Cardiac muscle cell (in vitro differentiated cells and primary cell): ENCODE results near the gene ODC1. TPM values are rescaled to one million over a fixed set of nuclear protein-coding genes. Genes with fewer than 3 reads are reported as not detected.
A peak's percentile ranks its signal among the peaks of the same experiment; 100 is the strongest.
"Not testable (repeated sequence)": the region's sequence is repeated elsewhere in the genome, so short reads cannot be mapped to it uniquely, and the experiment has no call there.

Source experiments
- DNase-seq, 2 donors: peaks; one replicate each; pipeline versions ENCODE4 v3.0.0 to v3.0.0-alpha.2; 2010 to 2017; ENCODE audit warnings: low read depth in 1 of 2, low spot score in 1 of 2
- H3K27ac ChIP-seq: fragments of 200-600 bp; sonication (generic); 2 replicates; pipeline ENCODE4 v1.5.1; 2016
- H3K27me3 ChIP-seq: fragments of 200-600 bp; sonication (generic); 2 replicates; pipeline ENCODE4 v1.6.0; 2016; ENCODE audit warnings: control low read depth
- H3K36me3 ChIP-seq: fragments of 200-600 bp; sonication (generic); 2 replicates; pipeline ENCODE4 v1.5.1; 2016; ENCODE audit warnings: control low read depth
- H3K4me1 ChIP-seq: fragments of 200-600 bp; sonication (generic); 2 replicates; pipeline ENCODE4 v1.8.1; 2017; ENCODE audit warnings: low read depth, mild to moderate bottlenecking, mixed run types
- H3K4me3 ChIP-seq: fragments of 200-600 bp; sonication (generic); 2 replicates; pipeline ENCODE4 v1.5.1; 2016; ENCODE audit warnings: mild to moderate bottlenecking
- H3K9me3 ChIP-seq: fragments of 200-600 bp; sonication (generic); 2 replicates; pipeline ENCODE4 v1.5.1; 2017; ENCODE audit warnings: low read depth, mild to moderate bottlenecking, control low read depth
- polyA plus RNA-seq: library from polyadenylated mRNA; unstranded; fragments of >200 nt; fragmentation: Nextera tagmentation; extraction: Ambion mirVana; gene quantifications from 2 replicates; pipeline ENCODE4 v1.2.1, GENCODE V29; 2016
- total RNA-seq: library from RNA; depleted of rRNA; stranded (reverse); fragments of >200 nt; gene quantifications from 2 replicates; pipeline ENCODE4 v1.2.3, GENCODE V29; 2016
- TF ChIP-seq, protein P1 (sequence below): IDR thresholded peaks from 2 replicates; pipeline ENCODE4 v1.5.1; 2012; ENCODE audit warnings: low read depth, mild to moderate bottlenecking, low read length

The ODC1 gene
- total and polyA plus RNA-seq, 2 experiments from 2014 or later: 117 to 129 TPM

DNA sequence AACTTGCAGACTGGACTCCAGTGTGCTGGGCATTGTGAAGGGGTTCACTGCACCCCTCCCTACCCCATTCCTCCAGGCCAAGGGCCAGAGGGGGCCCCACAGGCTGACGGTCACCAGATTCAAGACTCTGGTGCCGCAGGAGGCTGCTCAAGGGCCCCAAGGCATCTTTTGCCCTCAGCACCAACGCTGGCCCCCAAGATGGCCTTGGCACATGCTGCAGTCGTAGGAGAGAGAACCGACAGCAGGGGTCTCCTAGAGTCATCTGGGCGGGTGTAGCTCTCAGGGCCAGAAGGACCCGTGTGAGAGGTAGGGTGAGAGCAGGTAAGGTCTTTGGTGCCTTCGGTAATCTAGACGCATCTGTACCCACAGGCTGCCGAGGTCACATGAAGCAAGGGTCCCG, 18.7 kb upstream of the ODC1 start:
- Histone ChIP-seq H3K27me3 (no peaks in the 10 kb centered on the region), H3K36me3 (no peaks in the 10 kb centered on the region), H3K9me3 (no peaks in the 10 kb centered on the region), H3K4me3 (no peak overlapping the region), H3K4me1 (peaks cover 3% of the 10 kb centered on the region), H3K27ac (no peak overlapping the region)
- no peak for DNase-seq
- TF ChIP-seq, protein P1, sequence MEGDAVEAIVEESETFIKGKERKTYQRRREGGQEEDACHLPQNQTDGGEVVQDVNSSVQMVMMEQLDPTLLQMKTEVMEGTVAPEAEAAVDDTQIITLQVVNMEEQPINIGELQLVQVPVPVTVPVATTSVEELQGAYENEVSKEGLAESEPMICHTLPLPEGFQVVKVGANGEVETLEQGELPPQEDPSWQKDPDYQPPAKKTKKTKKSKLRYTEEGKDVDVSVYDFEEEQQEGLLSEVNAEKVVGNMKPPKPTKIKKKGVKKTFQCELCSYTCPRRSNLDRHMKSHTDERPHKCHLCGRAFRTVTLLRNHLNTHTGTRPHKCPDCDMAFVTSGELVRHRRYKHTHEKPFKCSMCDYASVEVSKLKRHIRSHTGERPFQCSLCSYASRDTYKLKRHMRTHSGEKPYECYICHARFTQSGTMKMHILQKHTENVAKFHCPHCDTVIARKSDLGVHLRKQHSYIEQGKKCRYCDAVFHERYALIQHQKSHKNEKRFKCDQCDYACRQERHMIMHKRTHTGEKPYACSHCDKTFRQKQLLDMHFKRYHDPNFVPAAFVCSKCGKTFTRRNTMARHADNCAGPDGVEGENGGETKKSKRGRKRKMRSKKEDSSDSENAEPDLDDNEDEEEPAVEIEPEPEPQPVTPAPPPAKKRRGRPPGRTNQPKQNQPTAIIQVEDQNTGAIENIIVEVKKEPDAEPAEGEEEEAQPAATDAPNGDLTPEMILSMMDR: no peak

DNA sequence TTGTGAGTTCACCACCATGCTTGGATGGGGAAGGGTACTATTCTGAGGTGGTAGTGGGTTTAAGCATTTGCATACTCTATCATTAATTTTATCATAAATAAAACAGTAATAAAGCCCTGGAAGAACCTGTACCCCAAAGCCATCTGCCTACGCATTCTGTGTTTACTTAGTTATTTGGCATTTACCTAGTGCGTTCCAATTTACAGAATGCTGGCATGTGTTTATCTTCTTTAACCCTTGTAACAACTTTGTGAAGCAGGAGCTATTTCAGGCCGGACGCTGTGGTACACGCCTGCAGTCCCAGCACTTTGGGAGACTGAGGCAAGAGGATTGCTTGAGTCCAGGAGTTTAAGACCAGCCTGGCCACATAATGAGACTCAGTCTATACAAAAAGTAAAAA, 17.8 kb upstream of the ODC1 start:
- H3K27me3 ChIP-seq: no peaks in the 10 kb centered on the region
- H3K9me3 ChIP-seq: no peaks in the 10 kb centered on the region
- no peak overlapping the region for H3K27ac ChIP-seq
- no peaks in the 10 kb centered on the region for H3K36me3 ChIP-seq
- H3K4me3 ChIP-seq: no peak overlapping the region
- peaks cover 3% of the 10 kb centered on the region for H3K4me1 ChIP-seq
- TF ChIP-seq, protein P1: no peak
- no peak for DNase-seq

DNA sequence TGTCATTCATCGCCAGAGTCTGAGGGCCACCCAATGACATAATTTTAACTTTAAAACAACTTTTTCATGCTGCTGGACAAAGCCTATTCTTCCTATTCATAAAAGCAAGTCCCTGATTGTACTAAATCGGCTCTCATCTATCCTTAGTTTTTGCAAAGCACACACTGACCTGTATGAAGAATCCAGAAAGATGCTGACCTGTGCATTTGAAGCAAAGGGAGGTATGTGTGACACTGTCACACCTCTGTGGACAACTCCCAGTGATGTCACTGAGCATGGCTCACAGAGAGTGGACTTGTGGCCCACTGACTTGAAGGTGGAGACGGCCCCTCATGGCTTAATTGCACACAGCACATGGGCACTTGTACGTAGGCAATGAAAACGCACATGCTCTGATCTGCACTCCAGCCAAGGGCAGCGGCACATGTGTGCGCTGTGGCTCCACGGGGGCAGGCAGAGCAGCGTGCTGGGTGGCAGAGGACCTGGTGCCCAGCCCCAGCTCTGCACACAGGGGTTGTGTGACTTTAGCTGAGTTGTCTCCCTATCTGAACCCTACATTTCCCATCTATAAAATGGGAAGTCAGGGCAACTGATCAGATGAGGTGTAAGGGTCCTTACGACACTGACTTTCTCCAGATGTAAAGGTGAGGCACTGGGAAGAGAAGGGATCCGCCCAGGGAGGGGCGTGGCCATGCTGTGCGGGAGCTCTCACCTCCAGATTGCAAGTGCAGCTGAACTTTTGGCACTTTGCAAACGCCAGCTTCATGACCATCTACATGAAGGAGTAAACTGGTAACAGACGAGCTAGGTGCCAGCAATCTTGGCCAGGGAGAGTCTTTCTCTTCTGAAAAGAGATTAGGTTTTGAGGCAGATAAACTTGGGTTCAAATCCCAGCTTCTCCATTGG, 14.3 kb upstream of the ODC1 start:
- Histone ChIP-seq H3K9me3 (no peaks in the 10 kb centered on the region), H3K4me3 (no peak overlapping the region), H3K4me1 (no peaks in the 10 kb centered on the region), H3K36me3 (no peaks in the 10 kb centered on the region), H3K27ac (no peak overlapping the region), H3K27me3 (no peaks in the 10 kb centered on the region)
- TF ChIP-seq, protein P1: no peak
- DNase-seq: no peak

DNA sequence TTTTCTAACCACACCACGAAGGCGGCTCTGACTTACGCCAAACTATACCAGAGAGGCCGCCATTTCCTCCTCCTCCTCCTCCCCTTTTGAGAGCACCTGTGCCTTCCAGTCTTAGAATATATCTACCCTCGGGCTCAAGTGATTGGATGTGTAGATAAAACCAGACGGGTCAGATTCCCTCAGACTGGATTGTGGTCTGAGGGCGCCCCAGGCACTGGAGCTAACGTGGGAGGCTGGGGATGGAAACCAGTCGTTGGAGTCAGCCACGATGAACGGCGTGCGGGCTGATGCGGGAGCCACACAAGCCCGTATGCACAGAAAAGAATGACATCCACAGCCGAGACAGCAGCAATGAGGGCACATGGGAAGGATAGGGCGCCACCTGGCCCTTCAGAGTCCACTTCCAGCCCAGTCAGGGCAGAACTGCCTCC, 12.3 kb upstream of the ODC1 start:
- Histone ChIP-seq H3K4me1 (no peaks in the 10 kb centered on the region), H3K4me3 (no peak overlapping the region), H3K36me3 (no peaks in the 10 kb centered on the region), H3K27me3 (no peaks in the 10 kb centered on the region), H3K27ac (no peak overlapping the region), H3K9me3 (no peaks in the 10 kb centered on the region)
- DNase-seq: no peak
- TF ChIP-seq, protein P1: no peak

DNA sequence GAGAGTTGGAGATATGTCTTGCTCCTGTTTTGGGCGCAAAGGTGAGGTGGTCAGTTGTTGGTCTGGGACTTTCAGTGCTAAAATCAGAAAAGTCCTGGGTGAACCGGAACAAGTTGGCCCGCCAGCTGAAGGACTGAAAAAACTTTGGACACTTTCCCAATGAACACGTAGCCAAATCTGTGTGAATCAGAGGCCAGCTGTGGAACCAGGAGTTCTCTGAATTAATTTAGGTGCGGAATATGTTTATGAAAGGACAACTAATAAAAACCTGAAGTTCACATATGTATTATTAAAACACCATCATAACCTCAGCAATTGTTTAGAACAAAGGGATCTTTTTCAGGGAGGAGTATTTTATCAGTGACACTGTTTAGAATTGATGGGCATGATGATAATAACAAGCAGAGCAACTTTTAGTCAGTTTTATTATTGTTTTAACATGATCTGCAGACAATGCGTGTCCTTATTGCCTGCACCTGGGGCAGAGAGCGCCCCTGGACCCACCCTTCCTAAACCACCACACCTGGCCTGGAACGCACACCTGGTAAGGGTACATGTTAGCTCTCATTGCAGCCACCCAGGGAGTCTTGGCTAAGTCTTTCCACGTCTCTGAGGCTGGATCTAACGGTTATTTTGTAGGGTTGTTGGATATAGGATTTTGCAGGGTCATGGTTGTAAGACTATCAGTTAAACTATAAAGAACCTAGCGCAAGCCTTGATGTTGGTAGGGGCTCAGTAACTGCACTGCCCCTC, 9.9 kb upstream of the ODC1 start:
- TF ChIP-seq, protein P1: no peak
- H3K4me3 ChIP-seq: no peak overlapping the region
- no peaks in the 10 kb centered on the region for H3K36me3 ChIP-seq
- H3K27me3 ChIP-seq: no peaks in the 10 kb centered on the region
- peak in 1 of 2 donors; percentile 74 for DNase-seq
- no peak overlapping the region for H3K27ac ChIP-seq
- no peaks in the 10 kb centered on the region for H3K4me1 ChIP-seq
- H3K9me3 ChIP-seq: no peaks in the 10 kb centered on the region

DNA sequence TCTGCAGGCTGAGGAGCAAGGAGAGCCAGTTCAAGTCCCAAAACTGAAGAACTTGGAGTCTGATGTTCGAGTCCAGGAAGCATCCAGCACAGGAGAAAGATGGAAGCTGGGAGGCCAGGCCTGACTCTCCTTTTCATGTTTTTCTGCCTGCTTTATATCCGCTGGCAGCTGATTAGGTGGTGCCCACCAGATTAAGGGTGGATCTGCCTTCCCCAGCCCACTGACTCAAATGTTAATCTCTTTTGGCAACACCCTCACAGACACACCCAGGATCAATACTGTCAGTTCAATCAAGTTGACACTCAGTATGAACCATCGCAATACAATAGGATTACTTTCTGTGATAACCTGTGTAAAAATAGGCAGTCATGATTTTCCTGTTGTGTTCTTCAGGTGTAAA, 9.1 kb upstream of the ODC1 start:
- not testable (repeated sequence) for H3K4me1 ChIP-seq, H3K9me3 ChIP-seq, H3K36me3 ChIP-seq, DNase-seq, H3K4me3 ChIP-seq, H3K27ac ChIP-seq, H3K27me3 ChIP-seq
